Smooth muscle cell (in vitro differentiated cells): ENCODE results near the gene RAD9A. TPM values are rescaled to one million over a fixed set of nuclear protein-coding genes. Genes with fewer than 3 reads are reported as not detected.
"Not testable (repeated sequence)": the region's sequence is repeated elsewhere in the genome, so short reads cannot be mapped to it uniquely, and the experiment has no call there.

Experiments
- DNase-seq: peaks from one replicate; lab custom pipeline; 2025; ENCODE audit not compliant: unreplicated experiment; lab: John Stamatoyannopoulos, UW
- H2AFZ ChIP-seq: fragments of 200-600 bp; sonication (generic); 2 replicates; pipeline ENCODE4 v1.6.0; 2016; ENCODE audit warnings: antibody characterized with exemption, low read depth, mild to moderate bottlenecking
- H3F3A ChIP-seq: fragments of 200-600 bp; sonication (generic); 2 replicates; pipeline ENCODE4 v1.6.0; 2017; ENCODE audit warnings: antibody characterized with exemption, low read depth
- H3K27ac ChIP-seq: fragments of 200-600 bp; sonication (generic); 2 replicates; pipeline ENCODE4 v1.5.1; 2016; ENCODE audit warnings: low read depth, mild to moderate bottlenecking
- H3K27me3 ChIP-seq: fragments of 200-600 bp; sonication (generic); 2 replicates; pipeline ENCODE4 v1.6.1; 2016; ENCODE audit warnings: low read depth, mild to moderate bottlenecking
- H3K36me3 ChIP-seq: fragments of 200-600 bp; sonication (generic); 2 replicates; pipeline ENCODE4 v1.5.1; 2016; ENCODE audit warnings: low read depth
- H3K4me1 ChIP-seq: fragments of 200-600 bp; sonication (generic); 2 replicates; pipeline ENCODE4 v1.5.1; 2016; ENCODE audit warnings: low read depth
- H3K4me2 ChIP-seq: fragments of 200-600 bp; sonication (generic); 2 replicates; pipeline ENCODE4 v1.6.0; 2016; ENCODE audit warnings: mild to moderate bottlenecking
- H3K4me3 ChIP-seq: fragments of 200-600 bp; sonication (generic); 2 replicates; pipeline ENCODE4 v1.5.1; 2016; ENCODE audit warnings: mild to moderate bottlenecking
- H3K79me2 ChIP-seq: fragments of 200-600 bp; sonication (generic); 2 replicates; pipeline ENCODE4 v1.6.0; 2016; ENCODE audit warnings: low read depth, mild to moderate bottlenecking
- H3K9ac ChIP-seq: fragments of 200-600 bp; sonication (generic); 2 replicates; pipeline ENCODE4 v1.6.0; 2016; ENCODE audit warnings: low read depth
- H3K9me3 ChIP-seq: fragments of 200-600 bp; sonication (generic); replicated peaks from 2 replicates; pipeline ENCODE4 v1.5.1; 2016; ENCODE audit warnings: low read depth
- H4K20me1 ChIP-seq: fragments of 200-600 bp; sonication (generic); 2 replicates; pipeline ENCODE4 v1.6.0; 2016; ENCODE audit warnings: low read depth
- WGBS: methylation state at CpG from one replicate; pipeline ENCODE4 v1.1.7; 2016; ENCODE audit warnings: low lambda C conversion rate; 5-methylcytosine and 5-hydroxymethylcytosine counted together
- polyA plus RNA-seq: library from polyadenylated mRNA; unstranded; fragments of >200 nt; fragmentation: Nextera tagmentation; extraction: Ambion mirVana; gene quantifications from 2 replicates; pipeline ENCODE4 v1.2.1, GENCODE V29; 2016
- total RNA-seq: library from RNA; depleted of rRNA; stranded (reverse); fragments of >200 nt; gene quantifications from 2 replicates; pipeline ENCODE4 v1.2.3, GENCODE V29; 2014
- TF ChIP-seq, protein P1 (sequence below): fragments of 200-600 bp; sonication (generic); IDR thresholded peaks from 2 replicates; pipeline ENCODE4 v1.5.1; 2017; ENCODE audit warnings: borderline replicate concordance, mild to moderate bottlenecking, antibody characterized with exemption; ENCODE audit not compliant: insufficient read depth, poor library complexity, severe bottlenecking

RAD9A gene
- total and polyA plus RNA-seq, 2 experiments from 2014 or later, result 19.5 to 21.4 TPM

DNA sequence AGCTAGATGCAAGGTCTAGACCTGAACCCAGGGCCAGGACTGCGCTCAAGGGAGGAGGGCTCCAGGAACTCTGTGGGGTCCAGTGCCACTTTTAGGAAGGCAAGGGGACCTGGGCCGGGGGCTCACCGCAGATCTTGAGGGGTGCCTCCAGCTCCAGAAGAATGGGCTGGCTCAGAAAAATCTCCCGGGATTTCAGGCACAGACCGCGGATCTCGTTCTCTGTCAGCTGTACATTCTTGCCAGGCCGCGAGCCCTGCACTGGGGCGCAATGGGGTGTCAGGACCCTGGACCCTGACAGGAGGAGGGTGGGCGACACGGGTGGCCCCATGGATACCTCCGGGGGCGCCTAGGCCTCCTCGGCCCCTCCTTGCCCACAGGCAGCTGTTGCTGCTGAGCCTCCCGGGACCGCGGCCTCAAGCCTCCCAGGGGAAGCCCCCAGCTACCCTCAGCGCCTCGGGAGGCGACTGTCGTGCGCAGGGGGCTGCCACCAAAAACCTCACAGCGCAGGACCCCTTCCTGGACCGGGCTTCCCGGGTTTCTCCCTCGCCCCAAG, 9.2 kb downstream of the RAD9A start:
- Histone ChIP-seq H3K27me3 (no peaks in the 10 kb centered on the region), H4K20me1 (peaks cover 24% of the 10 kb centered on the region), H2AFZ (no peak overlapping the region), H3K79me2 (peaks cover 22% of the 10 kb centered on the region), H3K27ac (peak overlapping the region; percentile 75), H3K9ac (peak overlapping the region; percentile 97), H3K4me1 (peaks cover 4% of the 10 kb centered on the region), H3F3A (no peaks in the 10 kb centered on the region), H3K36me3 (no peaks in the 10 kb centered on the region), H3K9me3 (no peaks in the 10 kb centered on the region), H3K4me2 (peak overlapping the region; percentile 99), H3K4me3 (peak overlapping the region; percentile 89)
- no peak for DNase-seq
- TF ChIP-seq, protein P1, sequence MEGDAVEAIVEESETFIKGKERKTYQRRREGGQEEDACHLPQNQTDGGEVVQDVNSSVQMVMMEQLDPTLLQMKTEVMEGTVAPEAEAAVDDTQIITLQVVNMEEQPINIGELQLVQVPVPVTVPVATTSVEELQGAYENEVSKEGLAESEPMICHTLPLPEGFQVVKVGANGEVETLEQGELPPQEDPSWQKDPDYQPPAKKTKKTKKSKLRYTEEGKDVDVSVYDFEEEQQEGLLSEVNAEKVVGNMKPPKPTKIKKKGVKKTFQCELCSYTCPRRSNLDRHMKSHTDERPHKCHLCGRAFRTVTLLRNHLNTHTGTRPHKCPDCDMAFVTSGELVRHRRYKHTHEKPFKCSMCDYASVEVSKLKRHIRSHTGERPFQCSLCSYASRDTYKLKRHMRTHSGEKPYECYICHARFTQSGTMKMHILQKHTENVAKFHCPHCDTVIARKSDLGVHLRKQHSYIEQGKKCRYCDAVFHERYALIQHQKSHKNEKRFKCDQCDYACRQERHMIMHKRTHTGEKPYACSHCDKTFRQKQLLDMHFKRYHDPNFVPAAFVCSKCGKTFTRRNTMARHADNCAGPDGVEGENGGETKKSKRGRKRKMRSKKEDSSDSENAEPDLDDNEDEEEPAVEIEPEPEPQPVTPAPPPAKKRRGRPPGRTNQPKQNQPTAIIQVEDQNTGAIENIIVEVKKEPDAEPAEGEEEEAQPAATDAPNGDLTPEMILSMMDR, result no peak
- WGBS, result 12% methylated on average over 26 of the region's 27 CpGs

DNA sequence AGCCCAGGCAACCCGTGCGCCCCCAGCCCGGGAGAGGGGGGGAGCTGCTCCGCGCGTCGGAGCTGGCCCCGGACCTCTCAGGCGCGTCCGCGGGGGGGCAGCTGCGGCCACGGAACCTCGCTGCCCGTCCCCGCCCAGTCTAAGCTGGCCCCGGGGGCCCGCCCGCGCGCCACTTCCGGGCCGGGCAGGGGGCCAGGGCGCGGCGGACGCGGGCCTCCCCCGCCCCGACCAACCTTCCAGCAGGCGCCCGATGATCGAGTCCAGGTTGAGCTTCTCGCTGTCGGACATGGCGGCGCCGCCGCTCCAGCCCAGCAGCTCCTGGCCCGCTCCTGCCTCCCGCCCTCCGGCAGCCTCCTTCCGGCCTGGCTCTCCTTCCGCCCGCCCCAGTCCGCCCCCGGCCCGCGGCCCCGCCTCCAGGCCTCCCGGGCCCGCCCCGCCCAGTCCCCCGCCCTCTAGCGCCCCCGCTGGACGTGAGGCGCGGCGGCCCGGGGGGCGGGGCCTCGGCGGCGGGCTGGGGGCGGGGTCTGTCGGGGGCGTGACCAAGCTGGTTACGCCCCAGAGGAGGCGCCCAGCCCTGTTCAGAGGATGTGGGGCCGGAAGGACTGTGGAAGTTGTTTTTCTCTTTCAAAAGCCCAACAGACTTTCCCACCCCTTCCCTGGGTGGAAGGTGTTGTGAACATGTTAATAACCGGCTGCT, 9.9 kb downstream of the RAD9A start, which contains the start of gene PPP1CA:
TSS of gene PPP1CA (minus strand) at position 364 of the 697 bp plus-strand sequence. CDS start at position 288, 76 bp downstream.
- no peaks in the 10 kb centered on the region for H3K27me3 ChIP-seq
- H3K36me3 ChIP-seq, result no peaks in the 10 kb centered on the region
- H3K4me1 ChIP-seq, result peaks cover 4% of the 10 kb centered on the region
- peaks cover 22% of the 10 kb centered on the region for H3K79me2 ChIP-seq
- peak within 1 kb of the TSS; percentile 75 for H3K27ac ChIP-seq
- H3F3A ChIP-seq, result no peaks in the 10 kb centered on the region
- H3K4me3 ChIP-seq, result peak within 1 kb of the TSS; percentile 89
- TF ChIP-seq, protein P1, result peak; percentile 52
- H4K20me1 ChIP-seq, result peaks cover 24% of the 10 kb centered on the region
- no peak within 1 kb of the TSS for H2AFZ ChIP-seq
- WGBS, result 0% methylated on average over 19 of the region's 73 CpGs
- no peaks in the 10 kb centered on the region for H3K9me3 ChIP-seq
- DNase-seq, result peak; percentile 81
- H3K9ac ChIP-seq, result peak within 1 kb of the TSS; percentile 97
- H3K4me2 ChIP-seq, result peak within 1 kb of the TSS; percentile 99

DNA sequence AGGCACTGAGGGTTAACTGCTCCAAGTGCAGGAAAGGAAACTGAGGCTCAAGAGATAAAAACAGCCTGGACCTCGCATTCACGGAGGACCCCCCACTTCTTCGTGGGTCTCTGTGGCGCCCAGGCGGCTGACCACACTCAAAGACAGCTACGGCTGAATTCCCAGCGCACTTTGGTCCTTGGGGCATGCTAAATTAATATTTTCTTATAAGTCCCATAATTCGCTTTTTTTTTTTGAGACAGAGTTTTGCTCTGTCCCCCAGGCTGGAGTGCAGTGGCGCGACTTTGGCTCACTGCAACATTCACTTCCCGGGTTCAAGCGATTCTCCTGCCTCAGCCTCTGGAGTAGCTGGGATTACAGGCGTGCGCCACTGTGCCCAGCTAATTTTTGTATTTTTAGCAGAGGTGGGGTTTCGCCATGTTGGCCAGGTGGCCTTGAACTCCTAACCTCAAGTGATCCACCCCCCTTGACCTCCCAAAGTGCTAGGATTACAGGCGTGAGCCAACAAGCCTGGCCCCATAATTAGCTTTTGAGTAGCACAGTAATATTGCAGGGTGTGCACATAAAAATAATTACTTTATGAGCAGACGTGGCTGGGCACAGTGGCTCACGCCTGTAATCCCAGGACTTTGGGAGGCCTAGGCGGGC, 10.5 kb downstream of the RAD9A start:
- H3K9me3 ChIP-seq, H3K27me3 ChIP-seq, H3K36me3 ChIP-seq, H3K4me1 ChIP-seq, DNase-seq, H2AFZ ChIP-seq, H3K9ac ChIP-seq, H3F3A ChIP-seq: not testable (repeated sequence)
- Histone ChIP-seq H4K20me1 (peaks cover 24% of the 10 kb centered on the region), H3K4me3 (peak overlapping the region; percentile 30), H3K79me2 (peaks cover 22% of the 10 kb centered on the region), H3K4me2 (peak overlapping the region; percentile 75), H3K27ac (peak overlapping the region; percentile 25)
- WGBS, result 84% methylated on average over 19 of the region's 19 CpGs

DNA sequence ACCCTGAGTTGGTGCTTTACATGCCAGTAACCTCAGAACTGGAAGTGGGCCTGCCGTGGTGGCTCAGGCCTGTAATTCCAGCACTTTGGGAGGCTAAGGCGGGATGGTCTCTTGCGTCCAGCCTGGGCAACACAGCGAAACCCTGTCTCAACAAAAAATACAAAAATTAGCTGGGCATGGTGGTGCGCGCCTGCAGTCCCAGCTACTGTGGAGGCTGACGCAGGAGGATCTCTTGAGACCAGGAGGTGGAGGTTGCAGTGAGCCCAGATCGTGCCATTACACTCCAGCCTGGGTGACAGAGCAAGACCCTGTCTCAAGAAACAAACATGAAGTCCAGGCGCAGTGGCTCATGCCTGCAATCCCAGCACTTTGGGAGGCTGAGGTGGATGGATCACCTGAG, 11.3 kb downstream of the RAD9A start:
- not testable (repeated sequence) for H3K4me2 ChIP-seq, H3K9ac ChIP-seq, H3K4me3 ChIP-seq, H3K36me3 ChIP-seq, H3K27me3 ChIP-seq, H3K4me1 ChIP-seq, H3K9me3 ChIP-seq, H3F3A ChIP-seq, H2AFZ ChIP-seq, DNase-seq, H3K27ac ChIP-seq
- WGBS, result 98% methylated on average over 9 of the region's 9 CpGs
- Histone ChIP-seq H3K79me2 (peaks cover 22% of the 10 kb centered on the region), H4K20me1 (peaks cover 24% of the 10 kb centered on the region)
